HG03066 (cell line): ENCODE results near the gene ATP8B2.
"Not testable (repeated sequence)": the region's sequence is repeated elsewhere in the genome, so short reads cannot be mapped to it uniquely, and the experiment has no call there.

Experiments used
- ATAC-seq: cut with Tn5 transposase; IDR thresholded peaks from one replicate; pipeline ENCODE4 v1.9.1; 2021; ENCODE audit warnings: low read depth; ENCODE audit not compliant: unreplicated experiment

Gene ATP8B2

GRCh38 chr1:154344977-154345837 lies 19.9 kb downstream of the ATP8B2 start:
- no peak for ATAC-seq

GRCh38 chr1:154346276-154346917 lies 21.1 kb downstream of the ATP8B2 start:
- ATAC-seq = no peak

DNA sequence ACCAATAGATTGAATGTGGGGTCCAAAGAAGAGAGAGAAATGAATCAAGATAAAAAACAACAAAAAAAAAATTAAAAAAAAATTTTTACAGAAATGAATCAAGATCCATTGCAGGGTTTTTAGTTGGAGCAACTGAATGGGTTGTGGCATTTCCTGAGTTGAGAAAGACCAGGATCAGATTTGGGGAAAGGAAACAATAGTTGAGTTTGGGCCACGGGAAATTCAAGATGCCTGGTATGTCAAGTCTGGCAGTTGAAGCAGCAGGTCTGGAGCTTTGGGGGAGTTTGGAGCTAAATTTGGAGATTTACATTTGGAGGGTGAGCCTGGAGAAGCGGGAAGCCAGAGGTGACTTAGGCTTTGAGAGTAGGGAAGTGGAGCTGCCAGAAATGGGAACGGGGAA lies 22.6 kb downstream of the ATP8B2 start:
- no peak for ATAC-seq

- ATAC-seq = no peak
These were observed 23.2 kb downstream of the ATP8B2 start for GRCh38 chr1:154348429-154349076.

- ATAC-seq = no peak
These were observed 23.8 kb downstream of the ATP8B2 start for GRCh38 chr1:154349121-154349520.

GRCh38 chr1:154350383-154350782 lies 25.1 kb downstream of the ATP8B2 start:
- ATAC-seq = no peak

GRCh38 chr1:154351363-154352068 lies 26.2 kb downstream of the ATP8B2 start:
- ATAC-seq = no peak

GRCh38 chr1:154352245-154352580 lies 26.9 kb downstream of the ATP8B2 start:
- ATAC-seq = no peak

GRCh38 chr1:154352581-154353459 lies 27.5 kb downstream of the ATP8B2 start:
- ATAC-seq = no peak

GRCh38 chr1:154353460-154353904 lies 28.2 kb downstream of the ATP8B2 start:
- no peak for ATAC-seq

DNA sequence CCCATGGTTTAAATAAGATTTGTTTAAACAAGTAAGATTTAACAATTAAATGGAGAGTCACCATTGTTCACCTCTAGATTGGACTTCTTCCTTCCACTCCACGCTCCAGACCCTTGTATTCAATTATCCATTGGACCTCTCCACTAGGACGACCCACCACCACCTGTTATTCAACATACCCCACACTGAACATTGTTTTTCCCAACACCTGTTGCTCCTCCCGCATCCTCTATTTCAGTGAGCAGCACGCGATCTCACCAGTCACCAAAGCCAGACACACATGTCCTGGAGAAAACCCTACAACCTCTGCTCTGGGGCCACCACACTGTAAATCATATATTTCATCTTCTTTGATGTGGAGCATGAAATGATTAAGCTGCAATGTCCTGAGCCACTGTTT lies 28.6 kb downstream of the ATP8B2 start:
- no peak for ATAC-seq

GRCh38 chr1:154358519-154358918 lies 33.2 kb downstream of the ATP8B2 start:
- ATAC-seq = no peak

DNA sequence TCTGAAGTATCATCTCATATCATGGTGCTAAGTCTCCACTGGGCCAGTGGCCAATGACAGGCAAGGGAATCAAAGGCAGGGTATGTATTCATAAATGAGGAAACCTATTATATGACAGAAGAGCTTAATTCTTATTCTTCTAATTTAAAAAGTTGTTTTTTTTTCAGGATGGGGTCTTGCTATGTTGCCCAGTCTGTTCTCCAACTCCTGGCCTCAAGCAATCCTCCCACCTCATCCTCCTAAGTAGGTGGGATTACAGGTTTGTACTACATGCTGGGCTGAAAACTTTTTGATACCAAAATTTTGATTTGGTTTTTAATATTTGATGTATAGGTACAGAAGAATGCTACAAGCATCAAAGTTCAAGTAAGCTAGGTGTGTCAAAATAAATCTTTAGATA lies 35.0 kb downstream of the ATP8B2 start:
- ATAC-seq = no peak

DNA sequence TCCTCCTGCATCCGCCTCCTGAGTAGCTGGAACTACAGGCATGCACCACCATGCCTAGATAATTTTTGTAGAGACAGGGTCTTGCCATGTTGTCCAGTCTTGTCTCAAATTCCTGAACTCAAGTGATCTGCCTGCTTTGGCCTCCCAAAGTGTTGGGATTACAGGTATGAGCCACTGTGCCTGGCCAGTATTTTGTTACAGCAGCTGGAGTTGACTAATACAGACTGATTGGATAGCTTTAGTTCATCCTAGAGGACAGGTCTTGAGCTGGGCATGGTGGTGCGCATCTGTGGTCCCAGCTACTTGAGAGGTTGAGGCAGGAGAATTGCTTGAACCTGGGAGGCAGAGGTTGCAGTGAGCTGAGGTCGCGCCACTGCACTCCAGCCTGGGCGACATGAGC lies 35.6 kb downstream of the ATP8B2 start:
- ATAC-seq = not testable (repeated sequence)

DNA sequence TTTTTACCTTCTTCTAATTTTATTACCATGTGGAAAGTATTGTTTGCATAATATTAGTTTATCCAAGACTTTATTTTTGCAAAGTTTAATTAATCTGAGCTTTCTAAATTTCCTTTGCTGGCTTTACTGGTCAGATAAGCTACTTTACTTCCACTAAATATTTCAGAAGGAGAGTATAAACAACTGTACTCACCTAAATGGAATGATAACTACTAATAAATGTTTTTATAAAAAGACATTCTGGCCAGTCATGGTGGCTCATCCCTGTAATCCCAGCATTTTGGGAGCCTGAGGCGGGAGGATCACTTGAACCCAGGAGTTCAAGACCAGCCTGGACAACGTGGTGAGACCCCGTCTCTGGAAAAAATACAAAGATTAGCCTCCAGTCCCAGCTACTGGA lies 36.0 kb downstream of the ATP8B2 start:
- ATAC-seq = no peak

- ATAC-seq = no peak
These were observed 46.1 kb downstream of the ATP8B2 start for GRCh38 chr1:154371436-154371835.

DNA sequence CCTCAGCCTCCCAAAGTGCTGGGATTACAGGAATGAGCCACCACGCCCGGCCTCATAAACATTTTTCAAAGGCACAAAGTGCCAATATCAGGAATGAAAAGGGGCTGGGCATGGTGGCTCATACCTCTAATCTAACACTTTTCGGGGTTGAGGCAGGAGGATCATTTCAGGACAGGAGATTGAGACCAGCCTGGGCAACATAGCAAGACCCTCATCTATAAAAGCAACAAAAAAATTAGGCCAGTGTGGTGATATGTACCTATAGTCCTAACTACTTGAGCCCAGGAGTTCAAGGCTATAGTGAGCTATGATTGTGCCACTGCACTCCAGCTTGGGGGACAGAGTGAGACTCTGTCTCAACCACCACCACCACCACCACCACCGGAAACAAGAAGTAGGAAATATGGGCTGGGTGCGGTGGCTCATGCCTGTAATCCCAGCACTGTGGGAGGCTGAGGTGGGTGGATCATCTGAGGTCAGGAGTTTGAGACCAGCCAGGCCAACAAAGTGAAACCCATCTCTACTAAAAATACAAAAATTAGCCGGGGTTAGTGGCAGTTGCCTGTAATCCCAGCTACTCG lies 48.5 kb downstream of the ATP8B2 start:
- ATAC-seq = not testable (repeated sequence)

GRCh38 chr1:154379301-154379700 lies 54.0 kb downstream of the ATP8B2 start:
- no peak for ATAC-seq

DNA sequence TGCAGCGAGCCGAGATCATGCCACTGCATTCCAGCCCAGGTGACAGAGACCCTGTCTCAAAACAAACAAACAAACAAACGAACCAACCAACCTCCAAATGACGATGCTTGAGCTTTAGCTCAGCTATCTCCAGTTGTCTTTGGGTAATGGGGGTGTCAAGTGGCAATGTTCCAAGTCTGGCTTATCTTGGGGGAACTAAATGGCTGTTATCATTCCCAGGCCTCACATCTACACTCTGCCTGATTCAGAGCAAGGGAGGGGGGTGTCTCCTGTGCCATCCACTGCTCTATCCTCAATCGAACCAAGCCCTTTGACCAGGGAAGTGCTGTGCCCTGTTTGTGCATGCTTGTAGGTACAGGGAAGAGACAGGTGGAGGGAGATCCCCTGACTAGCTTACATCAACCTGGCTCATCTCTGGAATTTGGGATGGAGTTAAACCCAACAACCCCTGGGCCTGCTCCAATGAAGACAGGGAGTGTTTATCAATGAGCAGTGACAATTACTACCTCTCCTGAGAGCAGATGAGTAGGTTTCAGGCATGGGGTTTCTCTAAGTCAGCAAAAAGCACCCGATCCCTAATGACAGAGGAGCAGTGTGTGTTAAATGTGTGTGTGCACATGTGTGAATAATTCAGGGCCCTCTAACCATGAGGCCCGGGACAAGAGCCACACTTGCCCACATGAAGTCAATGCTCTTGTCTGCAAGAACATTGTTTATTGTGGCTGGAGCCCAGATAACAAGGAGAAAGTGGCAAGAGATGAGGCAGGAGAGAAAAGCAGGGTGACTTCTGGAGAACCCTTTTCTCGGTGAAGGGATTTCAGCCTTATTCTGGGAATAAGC lies 59.5 kb downstream of the ATP8B2 start:
- no peak for ATAC-seq
